Fibroblast of pulmonary artery (primary cell): Measurements from ENCODE around the gene TCF21.
A peak's percentile ranks its signal among the peaks of the same experiment; 100 is the strongest.

ENCODE experiments used
- DNase-seq: peaks from one replicate; pipeline ENCODE4 v3.0.0-alpha.2; 2010; ENCODE audit warnings: low read depth
- H3K4me3 ChIP-seq: replicated peaks from 2 replicates; pipeline ENCODE4 v1.5.1; 2011; ENCODE audit warnings: low read depth, mild to moderate bottlenecking, control low read depth, low read length, moderate library complexity
- TF ChIP-seq, protein P1 (sequence below): IDR thresholded peaks from 2 replicates; pipeline ENCODE4 v1.5.1; 2011; ENCODE audit warnings: mild to moderate bottlenecking, control low read depth, low read length, inconsistent platforms; ENCODE audit errors: missing control alignments

TCF21 gene

DNA sequence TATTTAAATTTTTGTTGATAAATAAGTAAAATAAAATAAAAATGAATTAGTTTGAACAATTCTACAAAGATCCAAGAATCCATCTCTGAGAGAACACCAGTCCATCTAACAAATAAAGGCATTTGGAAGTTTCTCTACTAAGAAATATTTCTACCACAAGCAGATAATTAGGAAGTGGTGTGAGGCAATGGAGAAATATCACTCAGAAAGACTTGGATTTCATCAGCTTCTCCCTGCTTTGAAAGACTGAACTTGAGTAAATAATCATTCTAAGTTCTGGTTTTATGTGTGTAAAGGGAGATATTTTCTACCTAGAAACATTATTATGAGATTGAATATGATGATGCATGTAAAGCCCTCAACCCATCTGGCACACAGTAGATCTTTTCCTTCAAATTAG lies 17.8 kb upstream of the TCF21 start:
- TF ChIP-seq, protein P1, sequence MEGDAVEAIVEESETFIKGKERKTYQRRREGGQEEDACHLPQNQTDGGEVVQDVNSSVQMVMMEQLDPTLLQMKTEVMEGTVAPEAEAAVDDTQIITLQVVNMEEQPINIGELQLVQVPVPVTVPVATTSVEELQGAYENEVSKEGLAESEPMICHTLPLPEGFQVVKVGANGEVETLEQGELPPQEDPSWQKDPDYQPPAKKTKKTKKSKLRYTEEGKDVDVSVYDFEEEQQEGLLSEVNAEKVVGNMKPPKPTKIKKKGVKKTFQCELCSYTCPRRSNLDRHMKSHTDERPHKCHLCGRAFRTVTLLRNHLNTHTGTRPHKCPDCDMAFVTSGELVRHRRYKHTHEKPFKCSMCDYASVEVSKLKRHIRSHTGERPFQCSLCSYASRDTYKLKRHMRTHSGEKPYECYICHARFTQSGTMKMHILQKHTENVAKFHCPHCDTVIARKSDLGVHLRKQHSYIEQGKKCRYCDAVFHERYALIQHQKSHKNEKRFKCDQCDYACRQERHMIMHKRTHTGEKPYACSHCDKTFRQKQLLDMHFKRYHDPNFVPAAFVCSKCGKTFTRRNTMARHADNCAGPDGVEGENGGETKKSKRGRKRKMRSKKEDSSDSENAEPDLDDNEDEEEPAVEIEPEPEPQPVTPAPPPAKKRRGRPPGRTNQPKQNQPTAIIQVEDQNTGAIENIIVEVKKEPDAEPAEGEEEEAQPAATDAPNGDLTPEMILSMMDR, result no peak
- DNase-seq, result no peak
- H3K4me3 ChIP-seq, result no peak overlapping the region

DNA sequence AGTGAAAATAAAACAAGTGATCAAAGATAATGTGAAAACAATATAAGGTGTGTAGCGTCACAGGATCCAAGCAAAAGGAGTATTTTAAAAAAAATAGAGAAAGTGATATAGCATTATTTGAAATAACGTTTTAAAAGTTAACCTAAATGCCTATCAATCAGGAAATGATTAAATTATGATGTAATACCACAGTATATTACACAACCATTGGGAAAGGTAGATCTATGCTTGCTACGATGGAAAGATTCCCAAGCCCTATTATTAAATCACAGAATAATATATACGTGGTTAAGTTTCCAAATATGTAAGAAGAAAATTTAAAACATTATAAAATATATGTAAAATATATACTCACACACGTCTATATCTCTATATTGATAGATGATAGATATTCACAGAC lies 15.4 kb upstream of the TCF21 start:
- no peak for DNase-seq
- TF ChIP-seq, protein P1, result no peak
- H3K4me3 ChIP-seq, result no peak overlapping the region

DNA sequence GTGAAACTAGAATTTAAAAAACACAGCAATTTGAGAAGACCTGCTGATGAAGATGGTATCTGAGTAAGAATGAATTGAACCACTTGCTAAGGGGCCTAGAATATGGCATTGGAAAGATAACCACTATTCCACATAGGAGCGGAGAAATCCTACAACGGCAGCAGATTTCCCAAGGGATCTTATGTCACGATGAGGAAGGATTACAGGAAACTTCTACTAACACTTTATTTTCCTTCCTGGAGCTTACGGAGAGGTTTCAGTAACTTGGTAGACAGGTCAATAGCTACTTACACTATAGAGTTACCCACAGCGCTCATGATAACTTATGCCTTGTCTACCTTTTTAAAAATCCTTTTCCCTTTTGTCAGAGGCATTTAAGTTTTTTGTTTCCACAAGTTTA lies 11.8 kb upstream of the TCF21 start:
- no peak overlapping the region for H3K4me3 ChIP-seq
- TF ChIP-seq, protein P1, result no peak
- no peak for DNase-seq

DNA sequence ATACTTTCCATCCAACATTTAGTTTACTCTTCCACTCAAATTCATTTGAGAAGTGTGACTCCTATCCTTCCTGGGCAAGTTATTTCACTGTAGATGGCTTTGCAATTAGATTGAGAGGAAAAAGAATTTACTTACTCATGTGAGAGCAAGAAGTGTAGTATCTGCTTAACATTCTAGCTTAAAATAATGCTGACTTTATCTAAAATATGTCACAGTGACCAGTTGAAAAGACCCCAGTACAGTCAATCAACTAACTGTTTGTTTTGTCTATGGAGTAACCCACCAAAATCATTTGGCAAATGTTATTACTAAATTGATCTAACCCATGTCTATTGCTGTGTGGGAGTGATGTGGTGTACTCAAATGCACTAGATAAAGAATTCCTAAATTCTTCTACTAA lies 8.9 kb upstream of the TCF21 start:
- TF ChIP-seq, protein P1, result no peak
- DNase-seq, result no peak
- no peak overlapping the region for H3K4me3 ChIP-seq

DNA sequence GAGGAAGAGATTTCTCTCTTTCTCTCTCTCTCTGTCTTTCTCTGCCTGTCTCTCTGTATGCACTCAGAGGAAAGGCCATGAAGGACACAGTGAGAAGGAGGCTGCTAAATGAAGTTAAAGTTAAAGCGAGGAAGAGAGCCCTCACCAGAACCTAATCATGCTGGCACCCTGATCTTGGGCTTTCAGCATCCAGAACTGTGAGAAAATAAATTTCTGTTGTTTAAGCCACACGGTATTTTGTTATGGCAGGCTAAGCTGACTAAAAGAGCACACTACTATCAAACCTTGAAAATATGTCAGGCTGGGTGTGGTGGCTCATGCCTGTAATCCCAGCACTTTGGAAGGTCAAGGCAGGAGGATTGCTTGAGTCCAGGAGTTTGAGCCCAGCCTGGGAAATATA lies 8.0 kb upstream of the TCF21 start:
- DNase-seq, result no peak
- TF ChIP-seq, protein P1, result no peak
- H3K4me3 ChIP-seq, result no peak overlapping the region

DNA sequence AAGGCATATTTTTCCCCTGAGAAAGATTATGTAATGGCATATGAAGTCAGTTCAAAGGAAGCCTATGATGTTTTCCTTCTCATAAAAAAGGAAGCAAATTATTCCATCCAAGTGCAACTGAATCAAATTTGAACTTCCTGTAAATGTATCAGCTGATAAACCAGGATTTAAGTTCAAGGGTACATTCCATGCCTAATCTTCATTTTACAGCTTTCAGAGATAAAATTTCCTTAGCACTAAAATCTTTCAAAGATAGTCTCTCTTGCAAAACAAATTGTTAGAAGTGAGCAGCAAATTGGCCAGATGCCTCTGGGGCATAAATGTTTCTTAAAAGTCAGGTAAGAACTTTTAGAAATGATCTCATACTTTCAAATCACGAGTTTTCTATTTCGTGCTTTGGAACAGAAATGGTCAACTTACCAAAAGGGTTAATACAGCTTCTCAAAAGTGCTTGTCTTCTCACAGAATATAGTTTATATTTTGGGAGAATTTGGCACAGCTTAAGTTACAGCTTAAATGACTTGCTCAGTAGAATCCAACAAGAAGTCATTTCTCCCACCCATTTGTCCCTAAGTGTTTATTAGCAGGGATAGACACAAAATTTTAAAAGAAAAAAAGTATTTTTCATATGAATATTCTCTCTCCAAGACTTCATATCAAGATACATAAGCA lies 2.7 kb upstream of the TCF21 start:
- TF ChIP-seq, protein P1, result no peak
- peak; percentile 37 for DNase-seq
- H3K4me3 ChIP-seq, result no peak overlapping the region
